Thyroid gland (tissue), 4 donors: Measurements from ENCODE around the gene OR4K13. TPM values are rescaled to one million over a fixed set of nuclear protein-coding genes. Genes with fewer than 3 reads are reported as not detected.

Experiments
- DNase-seq, 2 donors: peaks; one replicate each; pipeline ENCODE4 v3.0.0-alpha.2; 2019
- H3K27ac ChIP-seq, 3 donors: fragments of 200-600 bp; sonication (generic); 1 replicate in 2 of 3; 2 replicates in 1 of 3; pipeline ENCODE4 v1.5.1; 2016 to 2019; ENCODE audit warnings: mild to moderate bottlenecking in 1 of 3, moderate library complexity in 1 of 3
- H3K27me3 ChIP-seq: fragments of 200-600 bp; sonication (generic); one replicate; pipeline ENCODE4 v1.5.1; 2019
- H3K36me3 ChIP-seq, 2 donors: fragments of 200-600 bp; sonication (generic); one replicate each; pipeline ENCODE4 v1.5.1; 2016 to 2019
- H3K4me1 ChIP-seq, 2 donors: fragments of 200-600 bp; sonication (generic); one replicate each; pipeline ENCODE4 v1.5.1; 2017 to 2019
- H3K4me3 ChIP-seq, 3 donors: fragments of 200-600 bp; sonication (generic); replicated peaks in 1 of 3; 1 replicate in 2 of 3; 2 replicates in 1 of 3; pipeline ENCODE4 v1.5.1; 2016; ENCODE audit warnings: mild to moderate bottlenecking in 1 of 3
- H3K9me3 ChIP-seq: fragments of 200-600 bp; sonication (generic); one replicate; pipeline ENCODE4 v1.5.1; 2017
- CTCF ChIP-seq, 6 experiments: fragments of 200-600 bp in 3 of 6; fragments of 450-650 bp in 3 of 6; sonication (generic) in 3 of 6; IDR thresholded peaks; one replicate each; pipeline ENCODE4 v1.5.1; 2016 to 2019; ENCODE audit warnings: antibody characterized with exemption in 6 of 6, mild to moderate bottlenecking in 2 of 6, inconsistent platforms in 1 of 6, moderate library complexity in 1 of 6
- POLR2A ChIP-seq, 2 donors: fragments of 450-650 bp; IDR thresholded peaks; one replicate each; pipeline ENCODE4 v1.6.1; 2017; ENCODE audit warnings: antibody characterized with exemption in 2 of 2, mild to moderate bottlenecking in 2 of 2, moderate library complexity in 1 of 2
- WGBS, 2 donors: methylation state at CpG; one replicate each; pipeline ENCODE4 v1.1.5; 2017; 5-methylcytosine and 5-hydroxymethylcytosine counted together
- intact Hi-C: fragments of 100-400 bp; cut with DNase I; formaldehyde crosslinking; loops from one replicate; pipeline ENCODE4 v1.15.1; 2023
- total RNA-seq, 4 donors: library from RNA; depleted of rRNA; stranded (reverse); fragments of >200 nt; gene quantifications; one replicate each; pipeline ENCODE4 v1.2.3, GENCODE V29; 2016

OR4K13 gene
- total RNA-seq, 4 donors from 2014 or later, result not detected

GRCh38 chr14:20031058-20031457 lies 4.8 kb downstream of the OR4K13 start:
- TF ChIP-seq CTCF (IDR thresholded peaks at IDR 0.05) (no peak), POLR2A (IDR thresholded peaks at IDR 0.05) (no peak)
- H3K4me3 ChIP-seq, result no peak overlapping the region
- DNase-seq, result no peak
- intact Hi-C loops, result no loop called here
- H3K9me3 ChIP-seq, result no peaks in the 10 kb centered on the region
- no peaks in the 10 kb centered on the region for H3K27me3 ChIP-seq
- no peak overlapping the region for H3K27ac ChIP-seq
- H3K4me1 ChIP-seq, result no peaks in the 10 kb centered on the region
- WGBS, 2 donors, result 76 to 80% methylated on average over 6 of the region's 6 CpGs
- H3K36me3 ChIP-seq, result no peaks in the 10 kb centered on the region

- 73 to 84% methylated on average over 2 of the region's 2 CpGs for WGBS, 2 donors
- no peaks in the 10 kb centered on the region for H3K4me1 ChIP-seq
- intact Hi-C loops, result no loop called here
- H3K27me3 ChIP-seq, result no peaks in the 10 kb centered on the region
- H3K4me3 ChIP-seq, result no peak within 1 kb of the TSS
- no peak for DNase-seq
- TF ChIP-seq CTCF (IDR thresholded peaks at IDR 0.05), result no peak
- no peak for TF ChIP-seq POLR2A (IDR thresholded peaks at IDR 0.05)
- no peaks in the 10 kb centered on the region for H3K36me3 ChIP-seq
- no peaks in the 10 kb centered on the region for H3K9me3 ChIP-seq
- no peak within 1 kb of the TSS for H3K27ac ChIP-seq
Measured at GRCh38 chr14:20019257-20019865, 16.5 kb downstream of the OR4K13 start, which contains the start of gene OR4K14. TSS of gene OR4K14 (minus strand) at chr14:20019307. CDS start at chr14:20015193, 4,114 bp downstream.

GRCh38 chr14:20008156-20008555 lies 27.7 kb downstream of the OR4K13 start:
- no peak overlapping the region for H3K4me3 ChIP-seq
- no peaks in the 10 kb centered on the region for H3K27me3 ChIP-seq
- H3K36me3 ChIP-seq, result no peaks in the 10 kb centered on the region
- no peak overlapping the region for H3K27ac ChIP-seq
- H3K4me1 ChIP-seq, result no peaks in the 10 kb centered on the region
- DNase-seq, result no peak
- TF ChIP-seq POLR2A (IDR thresholded peaks at IDR 0.05) (no peak), CTCF (IDR thresholded peaks at IDR 0.05) (no peak)
- H3K9me3 ChIP-seq, result no peaks in the 10 kb centered on the region
- intact Hi-C loops, result no loop called here

GRCh38 chr14:20002319-20002718 lies 33.5 kb downstream of the OR4K13 start:
- TF ChIP-seq CTCF (IDR thresholded peaks at IDR 0.05) (no peak), POLR2A (IDR thresholded peaks at IDR 0.05) (no peak)
- no peak overlapping the region for H3K27ac ChIP-seq
- no peaks in the 10 kb centered on the region for H3K9me3 ChIP-seq
- 68 to 75% methylated on average over 7 of the region's 7 CpGs for WGBS, 2 donors
- H3K27me3 ChIP-seq, result no peaks in the 10 kb centered on the region
- H3K4me1 ChIP-seq, result no peaks in the 10 kb centered on the region
- DNase-seq, result no peak
- H3K4me3 ChIP-seq, result no peak overlapping the region
- H3K36me3 ChIP-seq, result no peaks in the 10 kb centered on the region
- intact Hi-C loops, result no loop called here

- Histone ChIP-seq H3K9me3 (no peaks in the 10 kb centered on the region), H3K27me3 (no peaks in the 10 kb centered on the region), H3K27ac (no peak within 1 kb of the TSS), H3K4me1 (no peaks in the 10 kb centered on the region), H3K4me3 (no peak within 1 kb of the TSS), H3K36me3 (no peaks in the 10 kb centered on the region)
- intact Hi-C loops, result no loop called here
- TF ChIP-seq CTCF (IDR thresholded peaks at IDR 0.05), result no peak
- no peak for TF ChIP-seq POLR2A (IDR thresholded peaks at IDR 0.05)
- no peak for DNase-seq
Measured at GRCh38 chr14:20001863-20002262, 34.0 kb downstream of the OR4K13 start, which contains the start of gene OR4Q2. TSS of gene OR4Q2 (plus strand) at chr14:20002163.
